Activated naive CD4-positive, alpha-beta T cell treated with anti-CD3 and anti-CD28 coated beads, Interleukin-2, amount 10 ng/mL, durations not matched to agents 7 days and 5 days (primary cell): ENCODE measurements around the gene NELFA.
A peak's percentile ranks its signal among the peaks of the same experiment; 100 is the strongest.

Source experiments
- CTCF ChIA-PET: fragments of 350-600 bp; sonication (Branson Sonifier 250); formaldehyde crosslinking; loops from one replicate; lab custom pipeline; 2021; ENCODE audit warnings: antibody characterized with exemption; lab: Charles Lee
- DNase-seq: peaks from one replicate; pipeline ENCODE4 v3.0.0-alpha.2; 2020
- H3K27ac Mint-ChIP-seq: one replicate; pipeline ENCODE4 v1.8.0; 2021; ENCODE audit warnings: mild to moderate bottlenecking, moderate library complexity, mixed read lengths
- H3K27me3 Mint-ChIP-seq: one replicate; pipeline ENCODE4 v1.8.0; 2021; ENCODE audit warnings: mild to moderate bottlenecking, mixed read lengths
- H3K36me3 Mint-ChIP-seq: one replicate; pipeline ENCODE4 v1.8.0; 2021; ENCODE audit warnings: mixed read lengths
- H3K4me1 Mint-ChIP-seq: one replicate; pipeline ENCODE4 v1.8.0; 2021; ENCODE audit warnings: mixed read lengths
- H3K4me3 Mint-ChIP-seq: one replicate; pipeline ENCODE4 v1.8.0; 2021; ENCODE audit warnings: mild to moderate bottlenecking, moderate library complexity, mixed read lengths
- H3K9me3 Mint-ChIP-seq: one replicate; pipeline ENCODE4 v1.8.0; 2021; ENCODE audit warnings: mixed read lengths

Gene NELFA

DNA sequence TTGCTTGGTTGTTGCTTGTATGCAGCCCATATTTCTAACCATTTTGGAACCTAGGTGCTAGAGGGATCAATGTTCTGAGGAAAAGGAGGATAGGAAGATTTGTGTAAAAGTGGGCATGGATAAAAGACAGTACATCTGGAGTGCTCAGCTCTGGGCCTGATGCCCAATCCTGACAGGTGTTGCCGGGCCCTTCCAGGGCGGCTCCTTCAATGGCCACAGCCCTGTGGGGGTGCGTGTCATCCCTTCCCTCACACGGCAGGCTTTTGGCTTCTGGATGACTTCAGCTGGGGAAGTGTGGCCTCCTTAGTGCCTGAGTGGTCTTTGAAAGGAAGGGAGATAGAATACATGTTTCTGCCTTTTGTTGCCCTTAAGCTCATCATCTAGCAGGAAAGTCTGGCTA, 47.2 kb downstream of the NELFA start:
- no peak overlapping the region for H3K4me3 Mint-ChIP-seq
- H3K27me3 Mint-ChIP-seq: no peaks in the 10 kb centered on the region
- peaks cover 82% of the 10 kb centered on the region for H3K36me3 Mint-ChIP-seq
- H3K4me1 Mint-ChIP-seq: no peaks in the 10 kb centered on the region
- H3K9me3 Mint-ChIP-seq: no peaks in the 10 kb centered on the region
- CTCF ChIA-PET: no interaction called here
- H3K27ac Mint-ChIP-seq: no peak overlapping the region
- no peak for DNase-seq

DNA sequence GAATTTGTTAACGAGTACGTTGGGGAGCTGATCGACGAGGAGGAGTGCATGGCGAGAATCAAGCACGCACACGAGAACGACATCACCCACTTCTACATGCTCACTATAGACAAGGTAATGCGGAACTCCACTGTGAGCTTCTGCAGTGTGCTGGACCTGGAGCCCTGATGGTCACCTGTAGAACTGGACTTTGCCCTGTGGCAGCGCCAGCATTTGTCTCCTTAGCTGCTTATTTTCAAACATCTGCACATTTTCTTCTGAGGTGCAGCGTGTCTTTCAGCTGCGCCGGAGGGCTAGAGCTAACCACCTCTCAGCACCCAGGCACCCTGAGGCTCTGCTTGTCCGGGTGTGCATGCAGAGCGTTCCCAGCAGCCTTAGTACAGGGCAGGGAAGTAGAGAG, 47.7 kb downstream of the NELFA start:
- no peaks in the 10 kb centered on the region for H3K27me3 Mint-ChIP-seq
- CTCF ChIA-PET: no interaction called here
- no peaks in the 10 kb centered on the region for H3K4me1 Mint-ChIP-seq

DNA sequence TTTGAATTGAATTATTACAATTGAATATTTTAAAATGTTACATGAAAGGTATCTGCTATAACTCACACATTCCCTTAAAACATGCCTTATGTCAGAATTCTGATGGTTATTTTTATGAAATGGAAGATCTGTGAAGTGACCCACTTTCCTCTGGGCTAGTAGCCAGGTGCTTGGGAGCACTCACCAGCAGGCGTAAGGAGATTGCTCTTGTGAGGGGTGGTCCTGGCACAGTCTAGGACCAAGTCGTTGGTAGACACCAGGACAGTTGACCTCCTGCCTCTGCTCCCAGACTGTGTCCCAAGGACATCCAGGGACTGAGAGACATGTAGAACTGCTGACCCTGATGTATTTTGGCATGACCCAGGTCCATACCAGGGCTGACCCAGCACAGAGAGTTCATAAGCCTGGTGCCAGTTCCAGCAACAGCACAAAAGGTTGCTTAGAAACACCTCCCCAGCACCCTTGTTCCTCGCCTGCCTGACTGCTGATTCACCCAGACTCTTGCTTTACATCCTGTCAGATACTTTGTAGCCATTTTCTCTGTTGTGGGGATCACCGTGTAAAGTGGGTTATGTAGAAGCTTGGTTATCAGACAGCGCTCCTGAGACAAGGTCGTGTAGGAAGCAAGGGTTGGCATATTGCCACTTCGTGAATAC, 48.5 kb downstream of the NELFA start:
- peak overlapping the region; percentile 59 for H3K27ac Mint-ChIP-seq
- H3K4me1 Mint-ChIP-seq: no peaks in the 10 kb centered on the region
- H3K27me3 Mint-ChIP-seq: no peaks in the 10 kb centered on the region
- H3K36me3 Mint-ChIP-seq: peaks cover 84% of the 10 kb centered on the region
- no peaks in the 10 kb centered on the region for H3K9me3 Mint-ChIP-seq
- H3K4me3 Mint-ChIP-seq: no peak overlapping the region
- no peak for DNase-seq
- CTCF ChIA-PET: interaction anchor here (0.5 kb wide), 1 partner anchor 226 kb away, joined by 3 read pairs; no protein-coding TSS in a partner anchor

More for the DNA sequence above, 47.7 kb downstream of the NELFA start:
- no peak for DNase-seq
- Mint-ChIP-seq H3K9me3 (no peaks in the 10 kb centered on the region), H3K4me3 (no peak overlapping the region), H3K36me3 (peaks cover 84% of the 10 kb centered on the region), H3K27ac (no peak overlapping the region)

DNA sequence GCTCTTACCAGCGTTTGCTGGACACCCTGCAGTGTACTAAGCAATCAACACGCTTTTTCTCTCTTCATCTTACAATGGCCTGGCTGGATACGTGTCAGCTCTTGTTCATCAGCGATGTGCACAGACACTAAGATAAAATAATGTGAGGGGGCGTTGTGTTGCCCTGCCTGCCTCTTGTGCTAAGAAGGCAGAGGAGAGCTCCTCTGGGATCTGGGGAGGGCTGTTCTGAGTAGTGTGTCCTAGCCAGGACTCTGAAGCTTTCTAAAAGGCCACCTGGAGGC, 49.7 kb downstream of the NELFA start:
- CTCF ChIA-PET: no interaction called here
- Mint-ChIP-seq H3K4me3 (no peak overlapping the region), H3K36me3 (peaks cover 79% of the 10 kb centered on the region), H3K27ac (no peak overlapping the region), H3K27me3 (no peaks in the 10 kb centered on the region), H3K9me3 (no peaks in the 10 kb centered on the region), H3K4me1 (no peaks in the 10 kb centered on the region)
- no peak for DNase-seq

DNA sequence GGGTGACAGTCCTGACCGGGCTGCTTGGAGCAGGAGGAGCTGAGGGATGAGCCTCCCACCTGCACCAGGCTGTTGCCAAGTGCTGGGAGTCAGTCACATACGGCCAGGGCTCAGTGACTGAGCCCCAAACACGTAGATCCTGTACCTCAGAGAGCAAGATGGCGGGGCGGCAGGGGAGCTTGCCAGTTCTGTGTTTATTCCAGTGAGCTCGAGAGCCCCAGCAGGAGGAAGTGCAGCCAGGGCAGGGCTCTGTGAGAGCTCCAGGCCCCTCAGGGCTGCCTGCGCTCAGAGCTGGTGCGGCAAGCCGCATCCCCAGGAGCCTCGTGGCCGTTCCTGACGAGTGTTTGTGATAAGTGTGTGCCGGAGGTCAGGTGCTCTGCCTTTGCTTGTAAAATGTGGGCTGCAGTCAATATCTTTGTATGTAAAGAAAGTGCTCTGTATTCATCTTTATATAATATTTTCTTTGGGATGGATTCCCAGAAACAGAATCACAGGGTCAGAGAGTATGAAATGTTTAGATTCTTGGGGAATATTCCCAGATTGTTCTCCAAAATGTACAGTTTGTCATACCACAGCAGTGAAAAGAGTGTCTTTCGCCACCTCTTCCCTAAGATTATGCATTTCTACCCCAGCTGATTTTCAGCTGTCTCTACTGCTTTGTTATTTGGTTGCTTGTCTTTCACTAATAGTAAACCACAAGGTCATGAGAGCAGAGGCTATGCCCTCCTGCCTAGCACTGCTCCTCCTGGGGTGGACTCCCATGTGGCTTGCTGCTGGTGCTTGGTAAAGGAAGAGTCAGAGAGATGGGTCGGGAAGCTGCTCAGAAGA, 50.3 kb downstream of the NELFA start:
- Mint-ChIP-seq H3K4me3 (no peak overlapping the region), H3K36me3 (peaks cover 74% of the 10 kb centered on the region), H3K4me1 (no peaks in the 10 kb centered on the region), H3K27me3 (no peaks in the 10 kb centered on the region), H3K27ac (no peak overlapping the region), H3K9me3 (no peaks in the 10 kb centered on the region)
- CTCF ChIA-PET: interaction anchor here (0.5 kb wide), 1 partner anchor 71 kb away, joined by 4 read pairs; no protein-coding TSS in a partner anchor
- DNase-seq: no peak

DNA sequence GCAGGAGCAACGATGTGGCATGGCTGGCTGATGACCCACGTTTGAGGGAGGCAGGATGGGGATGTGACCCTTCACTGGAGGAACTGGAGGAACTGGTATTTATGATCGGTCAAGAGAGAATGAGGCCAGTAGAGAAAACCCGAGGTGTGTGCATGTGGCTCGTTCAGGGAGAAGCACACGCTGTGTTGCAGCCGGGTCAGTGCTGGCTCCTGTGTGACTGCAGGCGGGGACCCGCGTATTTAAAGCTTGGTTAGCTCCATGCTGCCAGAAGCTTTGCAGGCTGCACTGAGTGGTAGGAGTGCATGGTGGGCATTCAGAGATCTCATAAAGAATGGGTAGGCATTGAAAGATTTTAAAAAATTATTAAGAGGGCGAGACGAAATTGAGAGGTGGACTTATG, 52.1 kb downstream of the NELFA start:
- no peaks in the 10 kb centered on the region for H3K9me3 Mint-ChIP-seq
- no peak for DNase-seq
- H3K27ac Mint-ChIP-seq: peak overlapping the region; percentile 29
- H3K4me1 Mint-ChIP-seq: no peaks in the 10 kb centered on the region
- H3K27me3 Mint-ChIP-seq: no peaks in the 10 kb centered on the region
- peaks cover 64% of the 10 kb centered on the region for H3K36me3 Mint-ChIP-seq
- CTCF ChIA-PET: no interaction called here
- no peak overlapping the region for H3K4me3 Mint-ChIP-seq

DNA sequence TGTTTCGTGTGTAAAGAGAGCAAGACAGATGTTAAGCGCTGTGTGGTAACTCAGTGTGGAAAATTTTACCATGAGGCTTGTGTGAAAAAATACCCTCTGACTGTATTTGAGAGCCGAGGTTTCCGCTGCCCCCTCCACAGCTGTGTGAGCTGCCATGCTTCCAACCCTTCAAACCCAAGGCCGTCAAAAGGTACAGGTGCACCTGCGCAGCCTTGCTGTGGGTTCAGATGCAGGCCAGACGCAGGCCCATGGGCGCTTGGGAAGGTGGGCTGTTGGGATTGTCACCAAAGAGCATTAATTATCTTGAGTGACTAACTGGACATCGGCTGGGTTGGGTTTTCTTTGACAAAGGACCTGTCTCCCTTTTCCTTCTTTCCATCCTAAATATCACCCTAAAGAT, 55.4 kb downstream of the NELFA start:
- peaks cover 54% of the 10 kb centered on the region for H3K36me3 Mint-ChIP-seq
- no peak for DNase-seq
- CTCF ChIA-PET: no interaction called here
- no peak overlapping the region for H3K4me3 Mint-ChIP-seq
- no peaks in the 10 kb centered on the region for H3K27me3 Mint-ChIP-seq
- H3K9me3 Mint-ChIP-seq: no peaks in the 10 kb centered on the region
- no peaks in the 10 kb centered on the region for H3K4me1 Mint-ChIP-seq
- H3K27ac Mint-ChIP-seq: no peak overlapping the region

DNA sequence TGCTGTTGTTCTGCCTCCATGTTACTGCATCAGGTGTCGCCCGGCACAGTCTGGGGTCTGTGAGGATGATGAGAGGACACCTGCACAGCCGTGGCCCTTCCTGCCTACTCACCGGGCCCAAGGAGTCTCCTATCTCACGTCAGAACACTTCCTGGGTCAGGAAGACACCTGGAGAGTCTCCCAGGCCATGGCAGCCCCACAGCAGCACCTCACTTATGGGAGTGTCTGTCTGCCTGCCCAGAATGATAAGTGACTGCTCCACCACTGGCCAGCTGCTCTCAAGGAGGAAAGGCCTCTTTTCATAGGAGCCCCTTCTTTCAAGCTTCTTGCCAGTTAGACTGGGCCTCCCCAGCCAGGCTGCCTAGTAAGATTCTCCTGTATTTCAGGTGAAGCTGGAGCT, 56.1 kb downstream of the NELFA start:
- Mint-ChIP-seq H3K27ac (no peak overlapping the region), H3K36me3 (peaks cover 55% of the 10 kb centered on the region), H3K4me3 (no peak overlapping the region), H3K4me1 (no peaks in the 10 kb centered on the region), H3K9me3 (no peaks in the 10 kb centered on the region), H3K27me3 (no peaks in the 10 kb centered on the region)
- DNase-seq: no peak
- CTCF ChIA-PET: no interaction called here

DNA sequence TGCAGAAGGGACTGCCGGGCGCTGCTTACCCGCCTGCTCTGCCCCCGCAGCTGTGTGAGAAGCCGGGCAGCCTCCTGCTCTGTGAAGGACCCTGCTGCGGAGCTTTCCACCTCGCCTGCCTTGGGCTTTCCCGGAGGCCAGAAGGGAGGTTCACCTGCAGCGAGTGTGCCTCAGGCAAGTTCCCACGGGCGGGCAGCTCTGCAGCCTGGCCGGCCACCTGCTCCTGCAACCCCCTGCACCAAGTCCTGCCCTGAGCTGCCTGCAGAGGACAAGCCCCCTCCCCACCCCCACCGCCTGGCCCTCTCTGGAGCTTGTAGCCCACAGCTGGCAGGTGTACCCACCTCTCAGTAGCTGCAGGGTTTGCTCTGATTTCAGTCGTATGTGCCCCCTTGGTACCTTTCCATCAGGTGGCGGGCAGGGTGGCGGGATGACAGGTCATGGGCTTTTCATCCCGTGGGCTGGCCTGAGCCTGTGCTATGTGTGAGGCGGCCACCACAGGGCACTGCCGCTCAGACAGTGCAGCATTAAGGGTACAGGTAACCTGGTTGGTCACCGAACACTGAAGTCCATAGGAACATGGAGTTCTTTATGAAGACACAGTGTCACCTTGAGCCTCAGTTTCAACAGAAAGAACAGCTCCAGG, 56.6 kb downstream of the NELFA start:
- peaks cover 53% of the 10 kb centered on the region for H3K36me3 Mint-ChIP-seq
- H3K4me3 Mint-ChIP-seq: no peak overlapping the region
- H3K9me3 Mint-ChIP-seq: no peaks in the 10 kb centered on the region
- no peak for DNase-seq
- H3K27ac Mint-ChIP-seq: no peak overlapping the region
- CTCF ChIA-PET: no interaction called here
- H3K27me3 Mint-ChIP-seq: no peaks in the 10 kb centered on the region
- H3K4me1 Mint-ChIP-seq: no peaks in the 10 kb centered on the region

DNA sequence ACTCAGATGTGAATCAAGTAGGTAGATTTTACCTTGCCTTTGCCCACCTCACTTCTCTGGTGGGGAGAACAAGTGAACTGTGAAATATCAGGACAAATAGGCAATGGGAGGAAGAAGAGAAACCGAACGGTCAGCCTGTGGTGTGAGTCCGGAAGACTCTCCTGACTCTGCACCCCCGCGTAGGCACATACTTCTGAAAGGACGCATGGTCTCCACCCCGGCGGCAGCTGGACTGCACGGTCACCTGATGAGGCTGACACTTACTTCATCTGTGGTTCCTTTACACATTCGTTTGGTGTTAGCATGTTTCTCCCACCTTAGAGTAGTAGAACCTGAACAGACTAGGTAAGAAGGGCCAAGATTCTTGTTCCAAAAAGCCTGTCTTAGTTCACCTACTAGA, 58.4 kb downstream of the NELFA start:
- CTCF ChIA-PET: no interaction called here
- H3K36me3 Mint-ChIP-seq: peaks cover 42% of the 10 kb centered on the region
- no peak for DNase-seq
- no peaks in the 10 kb centered on the region for H3K4me1 Mint-ChIP-seq
- H3K9me3 Mint-ChIP-seq: no peaks in the 10 kb centered on the region
- no peaks in the 10 kb centered on the region for H3K27me3 Mint-ChIP-seq
- no peak overlapping the region for H3K4me3 Mint-ChIP-seq
- H3K27ac Mint-ChIP-seq: no peak overlapping the region

DNA sequence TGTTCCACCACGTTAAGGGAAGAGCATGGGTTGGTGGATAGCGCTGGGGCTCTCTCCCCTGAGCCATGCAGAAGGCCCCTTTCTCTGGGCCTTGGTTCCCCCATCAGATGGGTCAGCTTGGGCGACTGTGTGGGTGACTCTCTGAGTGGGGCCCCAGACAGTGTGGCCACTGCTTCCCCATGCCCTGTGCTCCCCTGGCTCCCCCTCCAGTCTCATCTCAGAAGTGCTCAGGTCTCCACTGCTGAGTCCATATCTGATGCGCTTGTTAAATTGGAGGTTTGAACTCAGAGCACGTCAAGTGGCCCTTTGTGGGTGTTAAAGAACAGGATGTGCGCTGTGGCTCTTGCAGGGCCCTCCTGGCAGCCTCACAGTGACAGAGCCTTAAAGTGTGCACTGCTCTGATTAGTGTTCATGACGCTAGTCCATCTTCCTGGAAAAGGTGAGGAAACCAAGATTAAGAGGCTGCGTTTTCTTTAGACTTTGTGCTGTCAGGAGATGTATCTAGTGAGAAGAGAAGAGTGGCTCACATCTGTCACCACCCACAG, 59.8 kb downstream of the NELFA start:
- no peaks in the 10 kb centered on the region for H3K27me3 Mint-ChIP-seq
- no peak overlapping the region for H3K4me3 Mint-ChIP-seq
- no peaks in the 10 kb centered on the region for H3K9me3 Mint-ChIP-seq
- DNase-seq: no peak
- CTCF ChIA-PET: no interaction called here
- peaks cover 47% of the 10 kb centered on the region for H3K36me3 Mint-ChIP-seq
- H3K4me1 Mint-ChIP-seq: no peaks in the 10 kb centered on the region
- peak overlapping the region; percentile 12 for H3K27ac Mint-ChIP-seq

DNA sequence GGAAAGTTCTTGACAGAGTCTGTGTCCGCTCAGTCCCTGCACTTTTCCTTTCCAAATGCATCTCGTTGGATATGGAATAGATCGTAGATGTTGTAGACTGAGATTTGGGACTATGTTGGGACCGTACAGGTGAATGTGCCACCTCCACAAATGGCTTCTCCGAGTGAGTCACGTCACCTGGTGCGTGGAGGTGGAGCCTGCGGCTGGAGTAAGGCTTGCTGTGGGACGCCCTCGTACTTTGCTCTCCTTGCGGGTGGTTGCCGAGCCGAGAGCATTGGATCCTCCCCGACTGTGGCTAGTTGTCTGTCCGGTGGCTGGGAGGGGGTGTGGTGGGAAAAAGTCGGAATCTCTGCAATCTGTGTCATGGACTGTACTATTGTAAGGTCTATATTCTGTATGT, 60.5 kb downstream of the NELFA start:
- Mint-ChIP-seq H3K27ac (no peak overlapping the region), H3K36me3 (peaks cover 53% of the 10 kb centered on the region), H3K27me3 (no peaks in the 10 kb centered on the region), H3K9me3 (no peaks in the 10 kb centered on the region), H3K4me3 (no peak overlapping the region), H3K4me1 (no peaks in the 10 kb centered on the region)
- DNase-seq: no peak
- CTCF ChIA-PET: no interaction called here

DNA sequence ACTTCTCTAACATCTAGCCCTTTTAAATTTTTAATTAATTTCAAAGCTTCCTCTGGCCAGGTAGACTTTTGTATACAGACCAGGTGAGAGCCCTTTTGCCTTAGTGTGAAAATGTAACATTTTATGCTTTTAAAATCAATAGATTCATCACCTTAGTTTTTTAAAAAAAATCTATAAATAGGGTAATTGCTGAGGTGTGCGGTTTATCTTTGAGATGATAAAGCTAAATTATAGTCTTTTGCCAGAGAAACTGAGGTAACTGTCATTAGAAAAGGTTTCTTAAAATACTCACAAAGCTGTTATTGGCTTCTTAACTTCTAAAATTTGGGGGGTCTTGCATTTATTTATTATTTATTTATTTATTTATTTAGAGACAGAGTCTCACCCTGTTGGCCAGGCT, 62.9 kb downstream of the NELFA start:
- Mint-ChIP-seq H3K9me3 (no peaks in the 10 kb centered on the region), H3K4me3 (no peak overlapping the region), H3K27me3 (no peaks in the 10 kb centered on the region), H3K36me3 (peaks cover 59% of the 10 kb centered on the region), H3K4me1 (no peaks in the 10 kb centered on the region), H3K27ac (no peak overlapping the region)
- DNase-seq: no peak
- CTCF ChIA-PET: interaction anchor here (1.5 kb wide), 1 partner anchor 200 kb away, joined by 4 read pairs; no protein-coding TSS in a partner anchor

DNA sequence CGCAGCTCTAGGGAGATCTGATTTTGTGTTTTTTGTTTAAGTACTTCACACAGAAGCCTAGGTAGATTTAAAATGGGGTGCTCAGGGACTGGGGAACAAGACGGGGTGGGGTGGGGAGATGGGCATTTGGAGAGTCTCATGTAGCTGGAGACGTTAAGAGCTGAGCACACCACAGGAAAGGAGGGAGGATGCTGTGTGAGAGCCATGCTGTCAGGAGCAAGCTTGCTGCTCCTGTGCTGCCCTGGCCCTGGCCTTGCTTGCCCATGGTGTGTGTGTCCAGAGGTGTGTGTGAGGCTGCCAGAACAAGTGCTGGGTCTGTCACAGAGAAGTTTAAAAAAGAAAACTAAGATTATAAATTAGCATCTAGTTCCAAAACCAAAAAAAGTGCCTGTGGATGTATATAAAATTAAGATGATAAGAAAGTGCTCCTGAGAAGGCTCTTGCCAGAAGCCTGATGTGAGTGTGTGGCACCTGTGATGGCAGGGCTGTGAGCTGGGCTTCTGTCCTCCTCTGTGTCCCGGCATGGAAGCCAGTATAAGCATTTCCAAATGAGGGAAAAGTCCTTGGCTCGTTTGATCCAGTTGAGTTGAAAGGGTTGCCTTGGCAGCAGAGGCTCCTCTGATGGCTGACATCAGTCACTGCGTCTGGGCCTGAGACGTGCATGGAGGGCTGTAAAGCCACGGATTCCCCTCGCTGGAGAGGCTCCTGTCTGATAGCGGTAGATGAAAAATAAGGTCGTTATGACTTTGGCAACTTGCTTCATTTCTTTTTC, 63.5 kb downstream of the NELFA start:
- peaks cover 62% of the 10 kb centered on the region for H3K36me3 Mint-ChIP-seq
- H3K27ac Mint-ChIP-seq: no peak overlapping the region
- DNase-seq: no peak
- no peak overlapping the region for H3K4me3 Mint-ChIP-seq
- H3K4me1 Mint-ChIP-seq: no peaks in the 10 kb centered on the region
- no peaks in the 10 kb centered on the region for H3K27me3 Mint-ChIP-seq
- no peaks in the 10 kb centered on the region for H3K9me3 Mint-ChIP-seq
- CTCF ChIA-PET: interaction anchor here (1.5 kb wide), 1 partner anchor 200 kb away, joined by 4 read pairs; no protein-coding TSS in a partner anchor
